Upper lobe of left lung (tissue), 4 donors: ENCODE results near the gene CHRNA9.

Experiments used
- POLR2A ChIP-seq, 4 donors: fragments of 450-650 bp; IDR thresholded peaks; one replicate each; pipeline ENCODE4 v1.5.1; 2016 to 2017; ENCODE audit warnings: antibody characterized with exemption in 4 of 4, mild to moderate bottlenecking in 2 of 4
- POLR2AphosphoS5 ChIP-seq, 2 donors: sonication (generic); formaldehyde crosslinking; IDR thresholded peaks; one replicate each; pipeline ENCODE4 v1.5.1; 2017; ENCODE audit warnings: antibody characterized with exemption in 2 of 2
- TF ChIP-seq, protein P1 (sequence below), 6 experiments: fragments of 450-650 bp in 4 of 6; fragments of 200-600 bp in 2 of 6; sonication (generic) in 2 of 6; IDR thresholded peaks; one replicate each; pipeline ENCODE4 v1.5.1; 2016 to 2019; ENCODE audit warnings: antibody characterized with exemption in 6 of 6

DNA sequence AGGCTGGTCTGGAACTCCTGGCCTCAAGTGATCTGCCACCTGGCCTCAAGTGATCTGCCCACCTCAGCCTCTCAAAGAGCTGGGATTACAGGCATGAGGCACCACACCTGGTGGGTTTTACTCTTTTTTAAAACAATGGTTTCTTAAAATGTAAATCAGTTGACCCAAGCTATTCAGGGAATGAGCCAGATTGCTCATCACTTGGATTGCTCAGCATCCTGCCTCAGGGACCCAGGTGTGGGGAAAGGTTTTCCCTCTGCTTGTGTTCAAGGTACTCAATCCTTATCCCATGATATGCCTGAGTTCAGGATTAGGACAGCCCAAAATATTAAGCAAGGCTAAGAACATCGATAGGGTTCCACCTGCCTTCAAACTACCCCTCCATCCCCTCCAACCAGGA is 67.4 kb downstream of the CHRNA9 start:
- no peak for TF ChIP-seq POLR2A (IDR thresholded peaks at IDR 0.05)
- TF ChIP-seq, protein P1, sequence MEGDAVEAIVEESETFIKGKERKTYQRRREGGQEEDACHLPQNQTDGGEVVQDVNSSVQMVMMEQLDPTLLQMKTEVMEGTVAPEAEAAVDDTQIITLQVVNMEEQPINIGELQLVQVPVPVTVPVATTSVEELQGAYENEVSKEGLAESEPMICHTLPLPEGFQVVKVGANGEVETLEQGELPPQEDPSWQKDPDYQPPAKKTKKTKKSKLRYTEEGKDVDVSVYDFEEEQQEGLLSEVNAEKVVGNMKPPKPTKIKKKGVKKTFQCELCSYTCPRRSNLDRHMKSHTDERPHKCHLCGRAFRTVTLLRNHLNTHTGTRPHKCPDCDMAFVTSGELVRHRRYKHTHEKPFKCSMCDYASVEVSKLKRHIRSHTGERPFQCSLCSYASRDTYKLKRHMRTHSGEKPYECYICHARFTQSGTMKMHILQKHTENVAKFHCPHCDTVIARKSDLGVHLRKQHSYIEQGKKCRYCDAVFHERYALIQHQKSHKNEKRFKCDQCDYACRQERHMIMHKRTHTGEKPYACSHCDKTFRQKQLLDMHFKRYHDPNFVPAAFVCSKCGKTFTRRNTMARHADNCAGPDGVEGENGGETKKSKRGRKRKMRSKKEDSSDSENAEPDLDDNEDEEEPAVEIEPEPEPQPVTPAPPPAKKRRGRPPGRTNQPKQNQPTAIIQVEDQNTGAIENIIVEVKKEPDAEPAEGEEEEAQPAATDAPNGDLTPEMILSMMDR (IDR thresholded peaks at IDR 0.05) = no peak
- TF ChIP-seq POLR2AphosphoS5 (IDR thresholded peaks at IDR 0.05) = no peak
